SH-SY5Y (cell line): ENCODE results near the gene COL13A1.

ENCODE experiments used
- GATA2 ChIP-seq: IDR thresholded peaks from 2 replicates; pipeline ENCODE4 v1.6.1; 2011; ENCODE audit warnings: mild to moderate bottlenecking, low read depth, low read length
- GATA3 ChIP-seq: IDR thresholded peaks from 2 replicates; pipeline ENCODE4 v1.6.1; 2011; ENCODE audit warnings: low read depth, mild to moderate bottlenecking, low read length, moderate library complexity

DNA sequence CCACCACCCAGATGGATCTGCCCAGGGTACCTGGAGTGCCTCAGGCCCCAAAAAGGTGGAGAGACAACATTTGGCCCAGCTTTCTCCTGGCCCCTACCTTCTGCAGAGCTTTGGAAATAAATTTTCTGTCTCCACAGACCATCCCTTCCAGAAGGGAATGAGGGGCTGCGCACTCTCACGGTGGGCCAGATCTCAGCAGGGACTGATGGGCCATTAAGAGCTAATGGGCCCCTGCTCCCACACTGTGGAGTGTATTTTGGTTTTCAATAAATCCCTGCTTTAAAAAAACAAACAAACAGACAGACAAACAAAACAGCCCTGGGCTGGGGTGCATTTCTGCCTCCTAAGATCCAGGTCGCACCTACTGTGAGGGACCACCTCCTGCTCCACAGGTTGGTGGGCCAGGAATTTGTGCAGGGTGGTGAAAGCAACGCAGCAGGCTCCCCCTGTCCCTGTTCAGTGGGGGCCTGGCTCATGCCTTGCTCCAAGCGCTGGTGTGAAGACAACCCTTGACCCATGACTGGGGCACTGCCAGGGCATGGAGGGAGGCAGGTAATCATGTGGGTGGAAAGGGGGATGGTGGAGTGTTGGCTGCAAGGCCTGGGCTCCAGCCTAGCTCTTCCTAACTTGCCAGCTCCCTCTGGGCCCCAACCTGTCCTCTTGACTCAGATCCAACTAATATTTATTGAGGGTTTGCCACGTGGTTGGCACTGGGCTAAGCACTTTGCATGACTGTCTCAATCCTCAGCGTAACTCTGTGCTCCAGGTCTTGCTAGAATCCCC lies 88.5 kb downstream of the COL13A1 start:
- TF ChIP-seq GATA2 (no peak), GATA3 (no peak)
